ENCODE measurements around the gene TMEM167B.

DNA sequence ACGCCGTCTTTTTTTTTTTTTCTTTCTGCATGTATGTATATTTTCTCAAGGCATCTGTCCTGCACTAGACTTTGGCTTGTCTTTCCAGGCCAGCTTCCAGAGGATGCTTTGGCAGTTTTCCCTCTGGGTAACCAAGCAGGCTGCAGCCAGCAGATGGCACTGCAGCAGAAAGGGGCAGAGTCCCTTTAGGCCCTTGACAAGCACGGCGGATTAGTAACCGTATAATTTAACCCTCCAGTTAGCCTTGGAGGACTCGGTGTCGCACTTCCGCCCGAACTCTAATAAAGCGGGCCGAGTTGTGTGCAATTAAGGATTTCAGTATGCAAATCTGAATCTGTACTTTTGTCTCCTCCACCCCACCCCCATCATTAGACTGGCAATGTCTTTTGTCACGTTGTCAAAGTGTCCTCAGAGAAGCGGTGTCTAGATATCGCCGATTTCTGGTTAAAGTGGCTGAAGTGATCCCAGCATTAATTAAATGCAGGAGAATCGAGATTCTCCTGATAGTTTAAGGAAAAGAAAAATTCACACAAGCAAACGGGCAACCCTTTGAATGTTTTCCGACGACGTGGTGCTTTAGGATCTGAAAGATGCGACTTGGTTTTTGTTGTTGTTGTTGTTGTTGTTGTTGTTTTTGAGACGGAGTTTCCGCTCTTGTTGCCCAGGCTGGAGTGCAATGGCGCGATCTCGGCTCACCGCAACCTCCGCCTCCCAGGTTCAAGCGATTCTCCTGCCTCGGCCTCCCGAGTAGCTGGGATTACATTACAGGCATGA is 1.1 kb upstream of the TMEM167B start:
- no peak for TF ChIP-seq POLR2AphosphoS5 (IDR thresholded peaks at IDR 0.05; ENCODE audit: low read depth, low read length)
- no peak for TF ChIP-seq POLR2A (IDR thresholded peaks at IDR 0.05; ENCODE audit: low read depth, low read length)
- TF ChIP-seq TAF1 (IDR thresholded peaks at IDR 0.05; ENCODE audit: borderline replicate concordance, low read depth, low read length) = no peak
